HUES64 (cell line): Measurements from ENCODE around the gene ZBTB16. TPM values are rescaled to one million over a fixed set of nuclear protein-coding genes. Genes with fewer than 3 reads are reported as not detected.

ENCODE experiments used
- H3K27ac ChIP-seq: 2 replicates; pipeline ENCODE4 v1.7.0; 2013; ENCODE audit warnings: low read depth, low read length, inconsistent platforms
- H3K27me3 ChIP-seq: 2 replicates; pipeline ENCODE4 v1.6.1; 2013; ENCODE audit warnings: mild to moderate bottlenecking, low read length; ENCODE audit not compliant: insufficient read depth
- H3K36me3 ChIP-seq: 2 replicates; pipeline ENCODE4 v1.6.1; 2013; ENCODE audit warnings: mild to moderate bottlenecking, low read length; ENCODE audit not compliant: insufficient read depth
- H3K4me1 ChIP-seq: 2 replicates; pipeline ENCODE4 v1.6.1; 2013; ENCODE audit warnings: mild to moderate bottlenecking, low read length, moderate library complexity; ENCODE audit not compliant: insufficient read depth
- H3K4me3 ChIP-seq: 2 replicates; pipeline ENCODE4 v1.5.1; 2013; ENCODE audit warnings: mild to moderate bottlenecking, low read length, moderate library complexity
- H3K9ac ChIP-seq: 2 replicates; pipeline ENCODE4 v1.6.1; 2013; ENCODE audit warnings: mild to moderate bottlenecking, low read depth, low read length
- H3K9me3 ChIP-seq: 2 replicates; pipeline ENCODE4 v1.6.1; 2013; ENCODE audit warnings: low read depth, low read length; ENCODE audit not compliant: insufficient read depth
- WGBS: fragments of 150-250, 120-280 bp; methylation state at CpG from one replicate; pipeline ENCODE4 v1.1.7; 2013; ENCODE audit warnings: missing lambda C conversion rate; 5-methylcytosine and 5-hydroxymethylcytosine counted together
- polyA plus RNA-seq, 2 experiments: library from polyadenylated mRNA; stranded (reverse); fragments of 50-300 nt; gene quantifications; one replicate each; pipeline ENCODE4 v1.2.3, GENCODE V29; 2013

Gene ZBTB16
- polyA plus RNA-seq (2013, experiment 1 of 2), result 2.7 TPM
- 4.7 TPM for polyA plus RNA-seq (2013, experiment 2 of 2)

GRCh38 chr11:114059278-114059983, at the start of gene ZBTB16:
ZBTB16 (plus strand) TSS chr11:114059711; CDS start chr11:114063301, 3,590 bp downstream.
- Histone ChIP-seq H3K27me3 (peaks cover 98% of the 10 kb centered on the region), H3K4me3 (peak within 1 kb of the TSS; percentile 68), H3K36me3 (no peaks in the 10 kb centered on the region)

GRCh38 chr11:114010931-114011330, 48.6 kb upstream of the ZBTB16 start:
- no peaks in the 10 kb centered on the region for H3K9me3 ChIP-seq
- no peaks in the 10 kb centered on the region for H3K27me3 ChIP-seq
- H3K27ac ChIP-seq, result no peak overlapping the region
- H3K9ac ChIP-seq, result no peak overlapping the region
- no peaks in the 10 kb centered on the region for H3K36me3 ChIP-seq
- 88% methylated on average over 4 of the region's 4 CpGs for WGBS
- no peak overlapping the region for H3K4me3 ChIP-seq
- no peaks in the 10 kb centered on the region for H3K4me1 ChIP-seq

More at GRCh38 chr11:114059278-114059983, at the start of gene ZBTB16:
- Histone ChIP-seq H3K27ac (no peak within 1 kb of the TSS), H3K9ac (no peak within 1 kb of the TSS), H3K9me3 (no peaks in the 10 kb centered on the region), H3K4me1 (peaks cover 8% of the 10 kb centered on the region; the same call in 1 of the 2 replicates)
- WGBS, result under 1% methylated on average over 63 of the region's 71 CpGs

GRCh38 chr11:114011443-114011842, 48.1 kb upstream of the ZBTB16 start:
- H3K4me1 ChIP-seq, result no peaks in the 10 kb centered on the region
- H3K9me3 ChIP-seq, result no peaks in the 10 kb centered on the region
- H3K9ac ChIP-seq, result no peak overlapping the region
- no peak overlapping the region for H3K27ac ChIP-seq
- no peaks in the 10 kb centered on the region for H3K36me3 ChIP-seq
- no peaks in the 10 kb centered on the region for H3K27me3 ChIP-seq
- H3K4me3 ChIP-seq, result no peak overlapping the region
- 87% methylated on average over 2 of the region's 2 CpGs for WGBS

DNA sequence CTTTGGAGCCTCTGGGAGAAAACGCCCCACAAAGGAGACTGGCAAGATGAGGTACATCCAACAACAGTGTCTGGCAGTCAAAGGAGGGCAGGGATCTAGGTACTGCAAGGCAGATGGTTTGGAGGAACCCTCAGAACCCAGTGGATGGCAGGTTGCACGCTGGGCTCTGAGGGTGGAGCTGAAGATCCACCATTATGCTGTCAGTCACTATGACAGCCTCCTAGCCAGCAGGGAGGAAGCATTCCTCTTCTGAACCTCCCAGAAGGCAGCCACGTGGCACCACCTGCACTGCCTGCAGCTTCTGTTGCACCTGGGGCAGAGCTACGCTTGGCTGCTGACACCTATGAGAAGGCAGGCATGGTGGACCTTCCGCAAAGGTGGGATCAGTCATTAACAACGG, 44.4 kb upstream of the ZBTB16 start:
- 55% methylated on average over 6 of the region's 6 CpGs for WGBS
- Histone ChIP-seq H3K4me1 (no peaks in the 10 kb centered on the region), H3K4me3 (no peak overlapping the region), H3K9me3 (no peaks in the 10 kb centered on the region), H3K9ac (no peak overlapping the region), H3K27me3 (no peaks in the 10 kb centered on the region), H3K36me3 (no peaks in the 10 kb centered on the region), H3K27ac (no peak overlapping the region)

- Histone ChIP-seq H3K4me3 (no peak overlapping the region), H3K36me3 (no peaks in the 10 kb centered on the region), H3K27me3 (no peaks in the 10 kb centered on the region), H3K9me3 (no peaks in the 10 kb centered on the region), H3K9ac (no peak overlapping the region), H3K27ac (no peak overlapping the region), H3K4me1 (no peaks in the 10 kb centered on the region)
- WGBS, result 89% methylated on average over 2 of the region's 2 CpGs
Measured at GRCh38 chr11:114016986-114017385, 42.5 kb upstream of the ZBTB16 start.

DNA sequence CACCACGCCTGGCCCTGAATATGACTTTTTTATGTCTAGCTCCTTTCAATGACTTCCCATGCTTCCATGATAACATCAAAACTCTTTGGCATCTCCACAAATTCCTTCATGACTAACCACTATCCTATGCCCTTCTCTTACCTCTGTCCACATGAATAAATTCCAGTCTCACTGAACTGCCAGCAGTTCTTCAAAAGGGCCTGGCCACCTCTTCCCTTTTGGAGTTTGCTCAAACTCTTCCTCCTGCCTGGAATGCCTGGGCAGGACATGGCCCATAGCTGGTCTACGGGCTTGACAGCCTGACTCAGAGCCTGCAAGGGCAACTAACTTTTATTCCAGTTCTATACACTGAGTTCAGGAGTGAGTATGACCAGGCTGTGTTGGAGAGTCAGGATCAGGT, 41.8 kb upstream of the ZBTB16 start:
- no peaks in the 10 kb centered on the region for H3K9me3 ChIP-seq
- H3K27ac ChIP-seq, result no peak overlapping the region
- H3K4me1 ChIP-seq, result no peaks in the 10 kb centered on the region
- no peak overlapping the region for H3K9ac ChIP-seq
- H3K4me3 ChIP-seq, result no peak overlapping the region
- no peaks in the 10 kb centered on the region for H3K36me3 ChIP-seq
- no peaks in the 10 kb centered on the region for H3K27me3 ChIP-seq
- 72% methylated on average over 2 of the region's 2 CpGs for WGBS

GRCh38 chr11:114019046-114019445, 40.5 kb upstream of the ZBTB16 start:
- Histone ChIP-seq H3K4me1 (no peaks in the 10 kb centered on the region), H3K27ac (no peak overlapping the region), H3K9me3 (no peaks in the 10 kb centered on the region), H3K4me3 (no peak overlapping the region), H3K9ac (no peak overlapping the region; the same call in 1 of the 2 replicates), H3K27me3 (no peaks in the 10 kb centered on the region), H3K36me3 (no peaks in the 10 kb centered on the region)
- 91% methylated on average over 3 of the region's 3 CpGs for WGBS

- no peak overlapping the region for H3K9ac ChIP-seq
- no peaks in the 10 kb centered on the region for H3K4me1 ChIP-seq
- no peak overlapping the region for H3K27ac ChIP-seq
- H3K9me3 ChIP-seq, result no peaks in the 10 kb centered on the region
- no peaks in the 10 kb centered on the region for H3K36me3 ChIP-seq
- no peak overlapping the region for H3K4me3 ChIP-seq
- H3K27me3 ChIP-seq, result no peaks in the 10 kb centered on the region
- 85% methylated on average over 5 of the region's 5 CpGs for WGBS
Measured at GRCh38 chr11:114019574-114019973, 39.9 kb upstream of the ZBTB16 start.

GRCh38 chr11:114025329-114025907, 34.1 kb upstream of the ZBTB16 start:
- Histone ChIP-seq H3K4me3 (no peak overlapping the region), H3K9ac (no peak overlapping the region), H3K27me3 (no peaks in the 10 kb centered on the region), H3K4me1 (no peaks in the 10 kb centered on the region), H3K36me3 (no peaks in the 10 kb centered on the region), H3K9me3 (no peaks in the 10 kb centered on the region), H3K27ac (no peak overlapping the region)
- WGBS, result 92% methylated on average over 3 of the region's 3 CpGs

GRCh38 chr11:114026355-114026754, 33.2 kb upstream of the ZBTB16 start:
- H3K27me3 ChIP-seq, result no peaks in the 10 kb centered on the region
- no peaks in the 10 kb centered on the region for H3K4me1 ChIP-seq
- H3K27ac ChIP-seq, result no peak overlapping the region
- 74% methylated on average over 1 of the region's 1 CpG for WGBS
- no peak overlapping the region for H3K4me3 ChIP-seq
- no peaks in the 10 kb centered on the region for H3K36me3 ChIP-seq
- no peaks in the 10 kb centered on the region for H3K9me3 ChIP-seq
- no peak overlapping the region for H3K9ac ChIP-seq

DNA sequence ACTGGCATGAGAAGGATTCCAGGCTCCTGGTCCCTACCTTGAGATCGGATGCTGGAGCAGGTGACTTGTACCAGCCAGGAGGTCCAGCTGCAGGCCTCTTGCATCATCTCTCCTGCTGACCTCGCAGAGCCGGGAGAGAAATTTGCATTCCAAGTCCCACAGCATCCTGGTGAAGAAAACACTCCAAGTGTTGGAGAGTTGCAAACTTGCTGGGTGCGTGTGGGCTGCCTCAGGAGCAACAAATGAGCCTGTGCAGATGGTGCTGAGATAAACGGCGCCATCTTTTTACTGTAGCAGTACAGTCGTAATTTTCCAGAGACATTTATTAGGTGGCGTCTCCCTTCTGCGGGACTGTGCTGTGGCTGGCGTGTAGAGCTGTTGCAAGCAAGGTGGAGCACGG, 32.1 kb upstream of the ZBTB16 start:
- 92% methylated on average over 11 of the region's 11 CpGs for WGBS
- Histone ChIP-seq H3K27ac (no peak overlapping the region), H3K4me3 (no peak overlapping the region), H3K36me3 (no peaks in the 10 kb centered on the region), H3K9me3 (no peaks in the 10 kb centered on the region), H3K9ac (no peak overlapping the region), H3K4me1 (no peaks in the 10 kb centered on the region), H3K27me3 (no peaks in the 10 kb centered on the region)
